ENCODE measurements around the gene CPZ. TPM values are rescaled to one million over a fixed set of nuclear protein-coding genes. Genes with fewer than 3 reads are reported as not detected.

The CPZ gene
- total RNA-seq, 4 donors from 2014 or later: 0.42 to 2.7 (median 2.2) TPM

DNA sequence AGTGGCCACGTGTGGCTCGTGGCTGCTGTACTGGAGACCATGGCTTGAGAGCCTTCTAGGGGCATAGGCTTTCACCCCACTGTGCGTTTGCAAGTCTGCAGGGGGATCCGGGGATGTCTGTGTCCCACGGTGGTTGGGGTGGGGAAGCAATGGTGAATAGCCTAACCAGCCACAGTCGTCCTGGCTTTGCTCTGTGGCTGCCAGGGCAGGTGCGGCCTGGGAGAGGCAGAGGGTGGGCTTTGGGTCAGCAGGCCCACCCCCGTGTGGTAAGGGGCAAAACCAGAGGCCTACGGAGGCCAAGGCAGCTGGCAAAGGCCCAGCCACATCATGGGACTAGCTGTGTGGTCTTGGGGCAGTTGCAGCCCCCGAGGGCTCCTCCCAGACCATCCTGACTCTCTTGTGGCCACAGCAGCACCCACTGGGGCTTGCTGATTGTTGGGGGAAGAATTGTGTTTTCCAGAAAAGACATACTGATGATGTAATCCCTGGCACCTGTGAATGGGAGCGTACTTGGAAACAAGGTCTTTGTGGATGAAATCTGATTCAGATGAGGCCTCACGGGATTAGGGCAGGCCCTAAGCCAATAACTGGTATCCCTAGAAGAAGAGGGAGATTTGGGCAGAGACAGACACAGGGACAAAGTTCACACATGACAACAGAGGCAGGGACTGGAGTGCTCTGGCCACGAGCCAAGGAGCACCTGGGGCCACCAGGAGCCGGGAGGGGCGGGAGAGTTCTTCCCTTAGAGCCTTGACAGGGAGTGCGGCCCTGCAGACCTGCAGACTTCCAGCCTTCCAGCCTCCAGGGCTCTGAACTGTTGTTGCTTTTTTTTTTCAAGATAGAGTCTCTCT is 2.9 kb downstream of the CPZ start:
- intact Hi-C loops (cut with DNase I): loop anchor here (10.0 kb wide), 1 partner anchor 61 kb away; no protein-coding TSS in a partner anchor

DNA sequence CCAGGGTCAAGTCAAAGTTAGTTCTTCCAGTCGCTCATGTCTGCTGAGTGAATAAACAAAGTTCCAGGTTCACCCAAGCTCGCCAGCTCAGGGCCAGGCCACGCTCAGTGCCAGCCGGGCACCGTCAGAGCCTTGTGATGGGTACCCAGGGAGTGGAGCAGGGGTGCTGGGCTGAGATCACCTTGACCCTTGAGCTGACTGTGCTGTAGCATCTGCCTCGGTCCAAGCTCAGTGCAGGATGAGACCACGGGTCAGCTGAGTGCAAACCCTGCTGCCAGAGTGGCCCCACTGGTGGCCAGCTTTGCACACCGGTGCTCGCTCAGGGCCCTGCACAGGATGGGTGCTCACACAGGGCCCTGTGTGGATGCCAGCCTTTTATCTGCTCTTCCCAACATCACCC is 4.3 kb downstream of the CPZ start:
- intact Hi-C loops (cut with DNase I): loop anchor here (10.0 kb wide), 1 partner anchor 62 kb away; no protein-coding TSS in a partner anchor
- DNase-seq (ENCODE audit: extremely low spot score): no peak
- Histone ChIP-seq H3K36me3 (no peaks in the 10 kb centered on the region), H3K4me1 (peaks cover 5 to 22% (median 21%) of the 10 kb centered on the region in 4 donors), H3K27me3 (peaks cover 0 to 47% (median 15%) of the 10 kb centered on the region in 4 donors), H3K27ac (replicated peaks in 1 of 4) (no peak overlapping the region), H3K9me3 (no peaks in the 10 kb centered on the region), H3K4me3 (no peak overlapping the region)
- TF ChIP-seq EP300 (IDR thresholded peaks at IDR 0.05): no peak
- TF ChIP-seq, protein P1, sequence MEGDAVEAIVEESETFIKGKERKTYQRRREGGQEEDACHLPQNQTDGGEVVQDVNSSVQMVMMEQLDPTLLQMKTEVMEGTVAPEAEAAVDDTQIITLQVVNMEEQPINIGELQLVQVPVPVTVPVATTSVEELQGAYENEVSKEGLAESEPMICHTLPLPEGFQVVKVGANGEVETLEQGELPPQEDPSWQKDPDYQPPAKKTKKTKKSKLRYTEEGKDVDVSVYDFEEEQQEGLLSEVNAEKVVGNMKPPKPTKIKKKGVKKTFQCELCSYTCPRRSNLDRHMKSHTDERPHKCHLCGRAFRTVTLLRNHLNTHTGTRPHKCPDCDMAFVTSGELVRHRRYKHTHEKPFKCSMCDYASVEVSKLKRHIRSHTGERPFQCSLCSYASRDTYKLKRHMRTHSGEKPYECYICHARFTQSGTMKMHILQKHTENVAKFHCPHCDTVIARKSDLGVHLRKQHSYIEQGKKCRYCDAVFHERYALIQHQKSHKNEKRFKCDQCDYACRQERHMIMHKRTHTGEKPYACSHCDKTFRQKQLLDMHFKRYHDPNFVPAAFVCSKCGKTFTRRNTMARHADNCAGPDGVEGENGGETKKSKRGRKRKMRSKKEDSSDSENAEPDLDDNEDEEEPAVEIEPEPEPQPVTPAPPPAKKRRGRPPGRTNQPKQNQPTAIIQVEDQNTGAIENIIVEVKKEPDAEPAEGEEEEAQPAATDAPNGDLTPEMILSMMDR (IDR thresholded peaks at IDR 0.05): no peak
- no peak for TF ChIP-seq POLR2AphosphoS5 (IDR thresholded peaks at IDR 0.05)
- no peak for TF ChIP-seq POLR2A (IDR thresholded peaks at IDR 0.05; ENCODE audit: low read depth)
- WGBS: 86% methylated on average over 9 of the region's 9 CpGs

More for the DNA sequence above, 2.9 kb downstream of the CPZ start:
- H3K27me3 ChIP-seq: peaks cover 0 to 47% (median 15%) of the 10 kb centered on the region in 4 donors
- peaks cover 5 to 22% (median 21%) of the 10 kb centered on the region in 4 donors for H3K4me1 ChIP-seq
- no peaks in the 10 kb centered on the region for H3K9me3 ChIP-seq
- no peak overlapping the region for H3K27ac ChIP-seq (replicated peaks in 1 of 4)
- no peak for DNase-seq (ENCODE audit: extremely low spot score)
- H3K4me3 ChIP-seq: no peak overlapping the region
- H3K36me3 ChIP-seq: no peaks in the 10 kb centered on the region
- TF ChIP-seq POLR2A (IDR thresholded peaks at IDR 0.05; ENCODE audit: low read depth): no peak
- no peak for TF ChIP-seq EP300 (IDR thresholded peaks at IDR 0.05)
- no peak for TF ChIP-seq POLR2AphosphoS5 (IDR thresholded peaks at IDR 0.05)
- TF ChIP-seq, protein P1 (IDR thresholded peaks at IDR 0.05): no peak
- WGBS: 68% methylated on average over 11 of the region's 16 CpGs

DNA sequence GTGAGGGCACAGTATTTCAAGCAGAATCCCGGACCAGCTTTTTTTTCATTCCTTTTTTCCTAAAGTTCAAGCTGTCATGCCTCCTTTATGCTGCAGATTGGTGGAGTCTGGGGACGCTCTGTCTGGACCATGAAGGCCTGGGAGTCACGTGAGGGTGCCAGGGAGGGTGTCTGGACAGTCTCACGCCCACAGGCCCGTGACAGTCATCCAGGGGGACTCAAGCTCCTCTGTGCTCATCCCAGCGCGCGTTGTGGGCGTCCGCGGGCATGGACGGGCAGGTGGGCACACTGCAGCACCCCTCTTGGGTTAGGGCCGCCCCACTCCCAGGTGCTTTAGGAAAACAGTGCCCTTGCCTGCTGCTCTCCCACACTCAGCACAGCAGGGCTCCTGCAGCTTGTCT is 4.8 kb downstream of the CPZ start:
- TF ChIP-seq EP300 (IDR thresholded peaks at IDR 0.05) (no peak), POLR2AphosphoS5 (IDR thresholded peaks at IDR 0.05) (no peak), POLR2A (IDR thresholded peaks at IDR 0.05; ENCODE audit: low read depth) (no peak)
- TF ChIP-seq, protein P1 (IDR thresholded peaks at IDR 0.05): no peak
- intact Hi-C loops (cut with DNase I): loop anchor here (10.0 kb wide), 1 partner anchor 63 kb away; no protein-coding TSS in a partner anchor
- WGBS: 67% methylated on average over 4 of the region's 13 CpGs
- Histone ChIP-seq H3K4me3 (no peak overlapping the region), H3K27ac (replicated peaks in 1 of 4) (no peak overlapping the region), H3K9me3 (no peaks in the 10 kb centered on the region), H3K4me1 (peaks cover 5 to 20% (median 19%) of the 10 kb centered on the region in 4 donors), H3K27me3 (peaks cover 0 to 46% (median 14%) of the 10 kb centered on the region in 4 donors), H3K36me3 (no peaks in the 10 kb centered on the region)
- DNase-seq (ENCODE audit: extremely low spot score): no peak

DNA sequence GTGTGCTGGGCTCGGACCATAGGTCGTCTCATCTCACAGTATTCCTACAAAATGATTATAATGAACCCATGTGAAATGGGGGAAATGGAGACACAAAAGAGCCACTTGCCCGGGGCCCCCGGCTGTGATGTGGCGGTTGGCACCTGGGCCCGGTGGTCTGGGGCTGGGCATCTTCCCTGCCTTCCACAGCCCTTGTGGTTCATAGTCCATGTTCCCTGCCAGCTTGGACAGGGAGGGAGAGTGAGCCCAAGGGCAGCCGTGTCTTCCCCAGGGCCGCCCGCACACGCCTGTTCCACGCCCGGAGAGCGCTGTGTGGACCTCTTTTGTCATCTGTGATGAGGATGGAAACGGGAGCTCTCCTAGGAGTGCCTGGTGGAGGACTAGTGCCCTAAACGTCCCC is 5.2 kb downstream of the CPZ start:
- intact Hi-C loops (cut with DNase I): loop anchor here (10.0 kb wide), 1 partner anchor 63 kb away; no protein-coding TSS in a partner anchor
- Histone ChIP-seq H3K27me3 (peaks cover 0 to 43% (median 11%) of the 10 kb centered on the region in 4 donors), H3K9me3 (no peaks in the 10 kb centered on the region), H3K4me1 (peaks cover 3 to 15% (median 15%) of the 10 kb centered on the region in 4 donors), H3K4me3 (no peak overlapping the region), H3K27ac (replicated peaks in 1 of 4) (no peak overlapping the region), H3K36me3 (no peaks in the 10 kb centered on the region)
- no peak for DNase-seq (ENCODE audit: extremely low spot score)
- 89% methylated on average over 14 of the region's 15 CpGs for WGBS
- no peak for TF ChIP-seq POLR2AphosphoS5 (IDR thresholded peaks at IDR 0.05)
- TF ChIP-seq EP300 (IDR thresholded peaks at IDR 0.05): no peak
- TF ChIP-seq POLR2A (IDR thresholded peaks at IDR 0.05; ENCODE audit: low read depth): no peak
- TF ChIP-seq, protein P1 (IDR thresholded peaks at IDR 0.05): no peak
